SK-N-MC (cell line): ENCODE results near the gene HDLBP.

Source experiments
- EZH2 ChIP-seq: fragments of 200-600 bp; sonication (generic); IDR thresholded peaks from one replicate; pipeline ENCODE4 v1.6.1; 2017; ENCODE audit warnings: antibody characterized with exemption
- FOXP2 ChIP-seq: optimal IDR thresholded peaks from 2 replicates; pipeline ENCODE3; 2011; ENCODE audit warnings: mild to moderate bottlenecking, moderate library complexity; ENCODE audit not compliant: insufficient read depth; ENCODE audit errors: extremely low read length, control extremely low read depth
- POLR2AphosphoS5 ChIP-seq: IDR thresholded peaks from 2 replicates; pipeline ENCODE4 v1.6.1; 2012; ENCODE audit warnings: mild to moderate bottlenecking, low read depth, low read length, borderline replicate concordance

- TF ChIP-seq POLR2AphosphoS5 (no peak), EZH2 (no peak), FOXP2 (no peak)
Observed at GRCh38 chr2:241302759-241303651, 12.5 kb downstream of the HDLBP start.
